GM19328 (cell line): Measurements from ENCODE around the gene BMP7.

Experiments used
- ATAC-seq: cut with Tn5 transposase; IDR thresholded peaks from one replicate; pipeline ENCODE4 v1.9.1; 2021; ENCODE audit warnings: mild to moderate bottlenecking, moderate library complexity; ENCODE audit not compliant: unreplicated experiment

Gene BMP7

DNA sequence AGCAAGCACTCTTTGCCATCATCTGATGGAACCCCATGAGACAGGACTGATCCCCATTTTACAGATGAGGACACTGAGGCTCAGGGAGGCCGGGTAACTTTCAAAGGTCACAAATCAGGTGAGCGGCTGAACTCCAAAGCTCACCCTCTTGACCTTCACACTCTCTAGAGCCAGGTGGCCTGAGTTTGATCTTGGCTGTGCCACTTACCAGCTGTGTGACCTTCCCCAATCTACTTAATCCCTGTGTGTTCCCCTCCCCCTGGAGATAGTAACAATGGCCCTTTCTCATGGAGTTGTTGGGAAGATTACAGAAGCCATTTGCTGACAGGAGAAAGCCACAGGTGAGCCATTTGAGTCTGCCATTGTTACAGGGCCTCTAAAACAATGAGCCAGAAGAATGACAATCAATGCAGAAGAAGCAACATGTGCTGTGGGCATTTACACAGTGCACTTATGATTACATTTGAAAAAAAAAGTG, 34.5 kb downstream of the BMP7 start:
- ATAC-seq = no peak

DNA sequence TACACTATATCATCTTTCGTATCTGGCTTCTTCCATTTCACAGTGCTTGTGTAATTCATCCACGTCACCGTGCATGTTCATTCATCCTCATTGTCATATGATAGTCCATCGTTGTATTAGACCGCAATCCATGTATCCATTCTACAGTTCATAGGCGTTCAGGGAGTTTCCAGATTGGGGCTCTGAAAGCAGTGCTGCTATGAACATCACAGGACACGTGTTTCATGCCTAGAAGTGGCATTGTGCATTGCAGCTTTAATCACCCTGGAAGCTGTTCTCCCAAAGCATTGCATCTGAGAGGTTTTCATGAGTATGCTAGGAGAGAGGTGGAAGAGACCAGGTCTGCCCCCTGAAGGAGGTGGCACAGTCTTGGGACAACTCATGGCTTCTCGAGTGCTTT, 35.3 kb downstream of the BMP7 start:
- no peak for ATAC-seq

DNA sequence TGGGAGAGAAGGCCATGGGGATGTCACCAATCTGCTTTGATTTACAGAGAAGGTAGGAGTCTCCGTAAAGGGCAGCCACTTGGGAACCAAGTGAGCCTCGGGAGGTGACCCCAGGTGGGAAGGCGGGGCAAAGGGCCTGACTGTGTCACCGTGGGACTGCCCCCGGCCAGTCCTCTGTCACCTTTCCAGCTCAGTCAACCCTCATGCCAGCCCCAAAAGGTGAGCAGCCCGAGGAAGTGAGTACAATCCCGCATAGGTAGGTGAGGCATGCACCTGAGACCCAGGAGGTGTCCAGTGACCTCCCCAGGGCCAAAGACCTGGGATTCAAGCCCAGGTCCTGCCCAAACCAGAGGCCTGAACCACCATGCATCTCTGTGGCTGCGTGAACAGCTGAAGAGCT, 36.2 kb downstream of the BMP7 start:
- ATAC-seq = no peak

DNA sequence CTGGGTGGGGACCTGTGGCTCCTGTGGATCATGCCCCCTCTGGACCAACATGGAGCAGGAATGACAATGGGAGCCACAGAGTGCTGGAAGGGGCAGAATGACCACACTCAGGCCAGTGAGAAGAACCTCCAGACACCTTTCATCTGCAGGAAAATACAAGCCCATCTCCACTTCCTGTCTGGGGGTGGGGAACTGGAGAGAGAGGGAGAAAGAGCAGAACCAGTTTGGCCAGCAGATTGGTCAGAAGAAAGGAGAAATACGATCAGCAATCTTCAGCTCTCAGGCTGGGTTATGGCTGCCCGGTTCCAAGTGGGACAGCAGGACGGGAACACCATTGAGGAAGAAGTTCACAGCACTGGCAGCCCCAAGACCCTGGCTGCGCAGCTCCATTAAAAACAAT, 37.0 kb downstream of the BMP7 start:
- no peak for ATAC-seq

DNA sequence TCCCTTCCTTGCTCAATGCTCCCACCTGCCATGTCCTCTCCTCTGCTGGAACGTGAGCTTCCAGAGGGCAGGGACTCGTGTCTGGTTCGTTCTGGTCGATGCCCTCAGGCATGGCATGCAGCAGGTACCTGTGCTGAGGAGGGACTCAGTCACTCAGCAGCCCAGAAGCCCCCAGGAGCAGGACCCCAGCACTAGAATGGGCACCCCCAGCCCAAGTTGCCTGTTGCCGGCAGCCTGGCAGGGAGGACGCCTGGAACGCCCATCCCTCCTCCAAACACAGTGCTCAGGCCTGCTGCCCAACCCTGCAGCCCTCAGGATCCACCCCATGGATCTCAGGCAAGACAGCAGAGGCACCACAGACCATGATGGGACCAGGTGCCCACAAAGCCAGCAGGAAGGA, 40.6 kb downstream of the BMP7 start:
- ATAC-seq = no peak

DNA sequence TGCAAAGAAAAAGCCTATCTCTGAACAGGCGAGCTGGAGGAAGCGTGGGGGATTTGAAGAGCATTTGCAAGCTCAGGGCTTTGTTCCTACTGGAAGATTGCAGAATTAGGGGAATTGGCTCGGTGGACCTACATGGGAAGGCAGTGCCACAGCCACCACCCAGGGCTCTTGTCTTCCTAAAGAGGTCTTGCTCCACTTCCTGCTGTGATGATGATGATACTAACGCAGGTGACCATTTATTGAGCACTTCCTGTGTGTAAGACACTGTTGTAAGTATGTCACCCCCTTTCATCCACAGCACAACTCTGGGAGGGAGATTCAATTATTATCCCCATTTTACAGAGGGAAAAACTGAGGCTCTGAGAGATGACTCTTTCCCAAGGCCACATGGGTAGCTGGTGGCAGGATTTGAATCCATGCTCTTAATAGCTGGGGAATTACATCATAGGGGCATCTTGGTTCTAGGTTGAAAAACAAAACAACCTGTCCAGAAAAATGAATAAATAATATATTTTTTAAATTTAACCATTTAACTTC, 41.2 kb downstream of the BMP7 start:
- ATAC-seq = no peak

DNA sequence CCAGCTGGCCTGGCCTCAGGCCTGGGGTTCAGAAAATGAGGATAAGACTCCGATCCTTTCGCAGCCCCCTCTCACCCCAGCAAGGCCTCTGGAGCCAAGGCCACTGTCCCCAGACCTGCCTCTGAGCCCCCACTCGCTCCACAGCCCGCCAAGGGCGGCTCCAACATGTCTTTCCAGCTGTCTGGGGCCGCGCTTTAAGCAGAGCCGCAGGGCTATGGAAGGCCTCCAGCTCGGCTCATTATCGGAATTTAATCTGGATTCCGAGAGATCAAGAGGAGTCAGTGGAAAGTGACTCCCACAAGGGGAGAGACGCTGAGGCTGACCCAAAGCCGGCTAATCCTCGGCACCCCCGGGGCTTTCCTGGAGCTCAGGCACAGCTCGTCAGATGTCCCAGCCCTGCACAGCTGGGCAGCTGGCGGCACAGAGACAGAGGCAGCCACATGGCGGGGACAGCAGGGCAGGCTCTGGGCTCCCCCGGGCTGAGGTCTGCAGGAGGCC, 41.8 kb downstream of the BMP7 start:
- no peak for ATAC-seq

DNA sequence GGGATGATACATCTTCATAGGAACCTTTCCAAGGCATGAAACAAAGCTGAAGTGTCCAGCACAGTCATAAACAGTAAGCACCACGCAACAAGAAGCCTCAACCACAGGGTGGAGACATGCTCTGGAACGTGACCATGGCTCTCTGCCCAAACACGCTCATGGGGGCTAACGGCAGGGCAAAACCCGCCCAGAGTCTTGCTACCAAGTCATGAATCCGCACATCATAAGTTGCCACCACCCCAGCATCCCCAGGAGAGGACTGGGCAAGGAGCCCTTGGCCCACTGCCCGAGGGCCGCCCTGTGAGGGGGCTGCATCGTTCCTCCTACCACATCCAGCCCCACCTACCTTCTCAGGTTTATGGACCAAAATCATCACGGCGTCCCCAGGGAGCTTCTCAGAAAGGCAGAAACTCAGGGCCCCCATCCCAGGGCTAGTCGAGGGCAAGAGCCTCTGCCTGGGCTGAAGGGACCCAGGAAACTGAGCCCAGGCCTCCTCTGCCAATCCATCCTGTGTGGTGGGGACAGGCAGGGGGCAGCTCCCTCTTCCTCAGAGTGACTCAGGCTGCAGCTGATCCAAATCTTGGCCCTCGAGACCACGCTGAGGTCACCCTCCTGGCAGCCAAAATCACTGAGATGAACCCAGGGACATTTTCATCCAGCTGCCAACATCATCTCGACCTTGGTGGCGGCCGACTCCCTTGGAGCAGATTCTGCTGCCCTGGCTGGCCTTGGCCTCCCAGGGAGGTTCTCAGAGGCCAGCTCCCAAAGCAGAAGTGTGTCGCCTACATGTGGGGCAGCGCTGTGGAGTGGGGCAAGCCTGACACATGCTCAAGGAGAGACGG, 42.6 kb downstream of the BMP7 start:
- no peak for ATAC-seq

DNA sequence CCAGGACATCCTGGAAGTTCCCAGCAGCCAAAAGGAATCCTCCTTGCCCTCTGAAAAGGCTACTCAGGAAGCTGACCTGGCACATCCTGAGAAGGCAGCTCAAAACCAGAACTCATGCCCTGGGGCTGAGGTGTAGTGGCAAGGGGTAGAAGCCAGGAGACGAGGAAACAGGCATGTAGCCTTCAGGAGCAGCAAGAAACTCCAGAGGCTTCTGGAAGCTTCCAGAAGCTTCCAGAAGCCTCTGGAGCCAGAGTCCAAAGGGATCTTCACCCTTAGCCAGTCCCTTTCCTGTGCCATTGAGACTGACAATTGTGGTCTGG, 43.9 kb downstream of the BMP7 start:
- ATAC-seq = no peak

DNA sequence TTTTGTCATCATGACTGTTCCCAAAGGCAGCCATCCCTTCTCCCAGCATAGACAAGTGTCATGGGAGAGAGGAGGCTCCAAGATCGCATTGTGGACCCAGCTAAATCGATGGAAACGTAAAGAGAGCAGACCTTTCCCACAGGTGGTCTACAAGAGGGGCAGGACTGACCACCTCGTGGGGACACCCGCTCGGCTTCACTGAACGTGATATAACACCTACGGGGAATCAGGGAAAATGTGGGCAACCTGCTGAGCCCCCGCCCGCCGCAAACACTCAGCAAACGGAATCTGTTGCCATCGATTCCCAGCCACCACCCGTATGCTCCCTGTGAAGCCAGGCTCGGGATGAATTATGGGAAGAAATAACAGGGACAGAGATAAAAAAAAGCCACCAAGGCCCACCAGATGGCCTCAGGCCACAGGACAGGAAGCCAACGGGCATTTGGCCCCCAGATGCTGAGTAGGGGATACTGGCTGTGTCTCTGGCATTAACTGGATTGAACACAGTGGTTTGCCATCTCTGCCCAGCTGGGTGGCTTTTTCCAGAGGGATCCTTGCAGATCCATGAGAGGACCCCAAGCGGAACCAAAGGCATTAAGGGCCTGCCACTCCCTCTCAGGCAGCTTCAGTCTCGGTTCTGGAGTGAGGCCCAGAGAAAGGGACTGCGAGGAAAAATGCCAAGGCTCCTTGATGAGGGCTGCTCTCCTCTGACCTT, 44.4 kb downstream of the BMP7 start:
- no peak for ATAC-seq

DNA sequence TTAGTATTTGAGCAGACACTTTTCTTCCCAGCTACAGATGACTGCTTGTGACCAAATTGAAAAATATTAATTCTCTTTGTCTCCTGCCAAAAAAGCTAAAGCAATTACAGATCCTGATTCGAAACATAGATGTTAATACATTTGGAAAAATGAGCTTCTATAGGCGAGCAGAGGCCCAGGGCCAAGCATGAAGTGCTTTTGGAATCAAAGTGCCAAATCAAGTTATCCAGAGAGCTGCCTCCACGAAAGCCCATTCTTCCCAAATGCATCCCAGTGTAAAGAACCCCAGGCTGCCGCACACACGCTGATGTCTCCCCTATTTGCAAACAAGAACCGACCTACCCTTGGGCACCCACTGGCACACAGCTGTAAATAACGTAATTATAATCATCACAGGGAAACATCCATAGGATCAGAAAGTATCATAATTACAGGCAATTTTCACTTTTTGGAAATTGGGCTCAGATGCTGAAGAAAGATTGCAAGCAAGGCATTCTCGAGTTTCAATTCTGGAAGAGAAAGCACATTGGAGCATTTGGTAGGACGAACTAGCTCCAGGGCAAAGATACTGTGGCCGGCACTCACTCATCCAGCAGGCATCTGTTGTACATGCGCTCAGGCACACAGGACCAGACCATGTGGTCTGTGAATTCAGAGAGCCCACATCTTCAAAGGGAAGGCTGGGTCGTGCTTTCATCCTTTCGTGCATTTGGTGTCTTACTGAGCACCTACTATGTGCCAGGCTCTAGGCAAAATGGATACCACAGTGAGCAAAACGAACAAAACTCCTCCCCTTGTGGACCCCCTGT, 45.9 kb downstream of the BMP7 start:
- ATAC-seq = no peak

DNA sequence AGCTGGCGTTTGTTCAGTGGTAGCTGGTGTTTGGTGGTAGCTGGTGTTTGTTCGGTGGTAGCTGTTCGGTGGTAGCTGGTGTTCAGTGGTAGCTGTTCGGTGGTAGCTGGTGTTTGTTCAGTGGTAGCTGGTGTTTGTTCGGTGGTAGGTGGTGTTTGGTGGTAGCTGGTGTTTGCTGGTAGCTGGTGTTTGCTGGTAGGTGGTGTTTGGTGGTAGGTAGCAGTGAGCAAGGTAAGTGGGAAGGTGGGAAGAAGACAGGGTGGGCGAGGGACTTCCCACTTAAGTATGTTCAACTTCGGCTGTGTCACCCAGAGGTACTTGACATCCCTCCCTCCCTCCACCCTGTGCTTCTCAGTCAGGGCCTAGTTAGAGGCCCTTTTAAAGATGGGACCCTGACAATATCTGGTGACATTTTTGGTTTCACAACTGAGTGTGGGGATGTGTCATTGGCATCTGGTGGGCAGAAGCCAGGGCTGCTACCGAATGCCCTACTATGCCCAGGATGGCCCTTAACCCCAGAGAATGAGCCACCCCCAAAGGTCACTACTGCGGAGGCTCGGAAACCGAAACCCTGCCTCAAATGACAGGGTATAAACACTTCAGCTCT, 47.3 kb downstream of the BMP7 start:
- ATAC-seq = no peak

DNA sequence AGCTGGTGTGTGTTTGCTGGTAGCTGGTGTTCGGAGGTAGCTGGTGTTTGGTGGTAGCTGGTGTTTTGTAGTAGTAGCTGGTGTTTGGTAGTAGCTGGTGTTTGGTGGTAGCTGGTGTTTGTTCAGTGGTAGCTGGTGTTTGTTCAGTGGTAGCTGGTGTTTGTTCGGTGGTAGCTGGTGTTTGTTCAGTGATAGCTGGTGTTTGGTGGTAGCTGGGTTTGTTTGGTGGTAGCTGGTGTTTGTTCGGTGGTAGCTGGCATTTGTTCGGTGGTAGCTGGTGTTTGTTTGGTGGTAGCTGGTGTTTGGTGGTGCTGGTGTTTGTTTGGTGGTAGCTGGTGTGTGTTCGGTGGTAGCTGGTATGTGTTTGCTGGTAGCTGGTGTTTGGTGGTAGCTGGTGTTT, 48.0 kb downstream of the BMP7 start:
- no peak for ATAC-seq

DNA sequence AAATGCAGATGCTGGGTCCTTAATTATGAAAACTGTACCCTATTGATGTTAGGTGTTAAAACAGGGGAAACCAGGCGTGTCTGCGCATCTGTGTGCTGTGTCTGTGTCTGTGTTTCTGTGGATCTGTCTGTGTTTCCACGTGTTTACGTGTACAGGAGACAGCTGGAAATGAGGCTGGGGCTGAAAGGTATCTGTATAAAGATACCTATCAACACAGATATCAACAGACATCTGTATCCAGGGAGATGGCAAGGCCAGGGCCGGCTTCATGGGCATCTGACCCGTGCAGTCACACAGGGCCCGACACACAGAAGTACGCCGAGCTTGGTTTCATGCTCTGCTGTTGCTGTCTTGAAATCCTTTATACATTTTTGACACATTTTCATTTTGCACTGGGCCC, 48.6 kb downstream of the BMP7 start:
- ATAC-seq = no peak

DNA sequence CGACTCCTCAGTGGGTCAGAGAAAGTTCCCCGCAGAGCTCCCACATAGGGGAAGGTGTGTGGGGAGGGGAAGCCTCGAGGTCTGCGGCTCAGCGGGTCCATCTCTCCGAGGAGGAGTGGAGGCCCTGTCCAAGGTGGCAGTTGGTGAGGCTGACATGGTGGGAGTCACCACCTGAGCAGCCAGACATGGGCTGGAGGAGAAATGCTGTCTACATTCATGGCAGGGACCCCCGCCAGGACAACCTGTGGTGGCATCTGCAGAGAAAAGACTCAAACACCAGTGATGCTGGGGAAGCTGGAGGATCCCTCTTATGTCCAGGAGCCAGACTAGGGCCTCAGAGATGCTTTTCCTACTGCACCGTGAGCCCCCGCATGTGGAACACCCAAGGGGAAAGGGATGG, 49.8 kb downstream of the BMP7 start:
- no peak for ATAC-seq

DNA sequence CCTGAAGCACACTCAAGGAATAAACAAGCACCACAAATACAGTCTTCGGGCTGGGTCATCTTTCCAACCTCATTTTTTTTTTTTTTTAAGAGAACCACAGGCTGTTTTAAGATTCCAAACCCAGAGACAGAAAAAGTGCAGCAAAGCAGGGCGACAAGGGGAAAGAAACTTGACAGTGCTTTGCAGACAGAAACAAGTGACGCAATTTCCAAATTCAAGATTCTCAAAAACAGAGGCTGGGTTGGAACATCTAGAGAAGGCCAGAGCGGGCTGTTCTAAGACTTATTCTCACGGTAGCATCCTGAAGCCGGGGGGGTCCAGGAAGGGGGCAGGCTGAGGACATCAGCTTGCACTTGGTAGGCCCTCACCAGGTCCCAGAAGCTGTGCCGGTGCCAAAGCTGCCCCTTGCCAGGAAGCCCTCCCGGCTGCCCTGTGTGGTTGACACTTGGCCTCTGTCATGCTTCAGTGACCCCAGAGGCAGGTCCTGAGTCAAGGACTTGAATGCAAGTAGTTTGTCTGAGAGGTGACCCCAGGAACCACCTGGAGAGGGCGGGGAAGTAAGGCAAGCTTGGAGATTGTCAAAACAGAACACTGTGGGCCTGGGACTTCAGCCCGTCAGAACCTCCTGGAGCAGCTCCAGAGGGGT, 50.5 kb downstream of the BMP7 start:
- ATAC-seq = no peak

DNA sequence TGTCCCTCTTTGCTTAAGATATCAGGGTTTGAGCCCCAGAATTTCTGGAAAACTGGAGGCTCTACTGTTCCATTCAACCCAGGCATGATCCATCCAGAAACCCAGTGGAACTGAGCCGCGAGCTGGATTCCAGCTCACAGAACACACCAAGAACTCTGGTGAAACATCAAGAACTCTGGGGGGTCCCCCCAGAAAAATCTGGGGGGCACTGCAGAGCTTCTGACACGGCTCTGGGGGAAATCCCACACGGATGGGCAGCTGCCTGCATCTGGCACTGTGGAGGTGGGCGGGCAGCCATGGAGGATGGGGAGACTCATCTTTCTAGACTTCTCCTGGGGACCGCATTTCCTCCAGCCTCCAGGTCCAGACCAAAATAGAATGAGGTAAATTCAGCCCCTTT, 51.0 kb downstream of the BMP7 start:
- no peak for ATAC-seq

DNA sequence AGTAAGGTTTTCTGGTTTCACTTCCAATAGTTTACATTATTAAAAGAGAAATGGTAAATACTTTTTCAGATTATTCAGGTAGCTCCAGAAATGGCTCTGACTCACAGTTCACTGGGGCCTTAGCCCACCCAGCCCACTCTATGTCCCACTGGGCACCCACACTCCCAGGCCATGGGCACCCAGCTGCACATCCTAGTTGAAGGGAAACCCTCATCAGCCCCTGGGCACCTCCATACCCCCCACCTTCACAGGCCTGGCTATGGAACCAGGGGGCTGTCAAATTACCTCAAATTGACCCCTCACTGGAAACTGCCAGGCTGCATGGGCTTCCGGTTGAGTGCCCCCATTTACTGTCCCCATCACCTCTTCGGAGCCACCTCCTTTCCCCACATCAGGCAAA, 51.5 kb downstream of the BMP7 start:
- no peak for ATAC-seq

DNA sequence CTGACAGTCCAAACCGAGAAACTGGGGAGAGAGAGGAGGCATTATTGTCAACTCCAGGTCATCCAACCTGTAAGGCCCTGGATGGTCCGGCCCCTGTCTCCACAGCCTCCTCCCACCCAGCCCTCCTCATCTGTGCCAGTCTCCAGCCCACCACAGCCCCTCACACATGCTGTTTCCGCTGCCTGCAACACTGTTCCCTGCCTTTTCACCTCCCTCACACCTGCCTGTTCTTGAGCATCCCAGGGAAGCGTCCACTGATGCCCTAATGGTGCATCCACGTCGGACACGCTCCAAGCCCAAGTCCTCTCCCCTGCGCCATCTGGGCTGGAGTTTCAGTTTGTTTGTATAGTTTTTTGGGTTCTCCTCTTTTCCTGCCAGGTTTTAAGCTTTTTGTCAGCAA, 52.0 kb downstream of the BMP7 start:
- ATAC-seq = no peak

DNA sequence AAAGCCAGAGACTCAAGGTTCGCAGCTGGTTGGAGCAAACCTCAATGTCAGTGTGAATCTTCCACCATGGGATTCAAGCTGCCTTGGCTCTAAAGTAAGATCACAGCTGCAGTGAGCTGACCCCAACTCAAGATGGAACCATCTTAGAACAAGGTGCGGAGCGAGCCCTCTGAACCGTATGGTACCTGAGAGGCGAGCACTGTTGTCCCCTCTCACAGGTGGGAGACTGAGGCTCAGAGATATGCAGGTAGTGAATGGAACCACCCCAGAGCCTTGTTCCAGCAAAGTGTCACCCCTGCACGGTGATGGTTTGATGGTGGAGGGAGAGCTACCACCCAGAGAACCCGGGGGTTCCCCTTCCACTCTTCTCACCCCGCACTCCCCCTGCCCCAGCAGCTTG, 52.5 kb downstream of the BMP7 start:
- no peak for ATAC-seq
